ENCODE data around the gene BMP7. TPM values are rescaled to one million over a fixed set of nuclear protein-coding genes. Genes with fewer than 3 reads are reported as not detected.
"Not testable (repeated sequence)": the region's sequence is repeated elsewhere in the genome, so short reads cannot be mapped to it uniquely, and the experiment has no call there.

BMP7 gene
- total and polyA plus RNA-seq, 2 donors (not counting 3 experiments of a cell fraction or from before 2014, with no cell fraction given), result not detected

DNA sequence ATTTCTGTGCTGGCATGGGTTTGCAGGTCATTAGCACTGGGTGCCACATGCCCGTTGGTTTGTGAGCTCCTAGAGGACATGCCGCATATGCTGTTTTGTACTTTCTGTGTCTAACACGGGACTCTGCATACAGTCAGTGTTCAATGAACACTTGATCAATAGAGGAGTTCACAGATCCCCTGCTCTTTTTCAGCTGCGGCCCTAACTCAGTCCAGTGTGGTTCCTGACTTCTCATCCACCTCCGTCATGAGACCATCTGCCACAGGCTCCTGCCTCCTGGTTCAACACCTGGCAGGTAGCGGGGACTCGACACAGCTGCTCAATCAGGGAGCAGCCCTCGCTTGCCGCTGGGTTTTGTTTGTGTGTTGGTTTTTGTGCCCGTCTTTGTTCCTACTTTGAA is 13.8 kb upstream of the BMP7 start:
- Histone ChIP-seq H2AFZ (ENCODE audit: low read depth, low read length) (no peak overlapping the region), H3K9me3 (replicated peaks; ENCODE audit: control insufficient read depth, insufficient read depth, low read length) (no peaks in the 10 kb centered on the region), H3K4me1 (ENCODE audit: control insufficient read depth, extremely low read depth, insufficient read depth, low read length) (no peaks in the 10 kb centered on the region), H3K9me1 (replicated peaks; ENCODE audit: control insufficient read depth, extremely low read depth, insufficient read depth, low read length) (no peaks in the 10 kb centered on the region), H3K4me2 (ENCODE audit: insufficient read depth, low read length) (no peak overlapping the region), H3K36me3 (ENCODE audit: control insufficient read depth in 2 of 2, extremely low read depth in 1 of 2, insufficient read depth in 2 of 2, low read length in 2 of 2) (no peaks in the 10 kb centered on the region), H3K27me3 (ENCODE audit: control insufficient read depth in 2 of 2, insufficient read depth in 2 of 2, low read length in 2 of 2) (no peaks in the 10 kb centered on the region), H3K79me2 (ENCODE audit: control insufficient read depth, insufficient read depth, low read length) (no peaks in the 10 kb centered on the region), H3K4me3 (replicated peaks in 1 of 3; ENCODE audit: insufficient read depth in 1 of 3, low read depth in 1 of 3, low read length in 3 of 3) (no peak overlapping the region), H3K27ac (ENCODE audit: insufficient read depth, low read depth, low read length) (no peak overlapping the region), H3K9ac (replicated peaks; ENCODE audit: extremely low read depth, insufficient read depth, low read length) (no peak overlapping the region), H4K20me1 (replicated peaks; ENCODE audit: control insufficient read depth, extremely low read depth, insufficient read depth, low read length) (no peaks in the 10 kb centered on the region)
- intact Hi-C loops (cut with micrococcal nuclease), result no loop called here
- TF ChIP-seq MYC (IDR thresholded peaks at IDR 0.05; ENCODE audit: low read depth, low read length) (no peak), GATA2 (IDR thresholded peaks at IDR 0.05; ENCODE audit: insufficient read depth, insufficient read length, low read depth, low read length) (no peak), FOS (IDR thresholded peaks at IDR 0.05; ENCODE audit: borderline replicate concordance, insufficient read depth, low read length) (no peak), JUN (IDR thresholded peaks at IDR 0.05; ENCODE audit: borderline replicate concordance, insufficient read depth, insufficient read length, low read depth) (no peak), EZH2 (IDR thresholded peaks at IDR 0.05; ENCODE audit: borderline replicate concordance, low read depth, low read length, severe bottlenecking) (no peak), POLR2A (IDR thresholded peaks at IDR 0.05; ENCODE audit: low read depth, low read length) (no peak), POLR2AphosphoS5 (IDR thresholded peaks at IDR 0.05; ENCODE audit: insufficient read depth, low read depth, low read length) (no peak)
- TF ChIP-seq, protein P1, sequence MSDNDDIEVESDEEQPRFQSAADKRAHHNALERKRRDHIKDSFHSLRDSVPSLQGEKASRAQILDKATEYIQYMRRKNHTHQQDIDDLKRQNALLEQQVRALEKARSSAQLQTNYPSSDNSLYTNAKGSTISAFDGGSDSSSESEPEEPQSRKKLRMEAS (IDR thresholded peaks at IDR 0.05; ENCODE audit: insufficient read depth, insufficient read length), result no peak
- TF ChIP-seq, protein P2, sequence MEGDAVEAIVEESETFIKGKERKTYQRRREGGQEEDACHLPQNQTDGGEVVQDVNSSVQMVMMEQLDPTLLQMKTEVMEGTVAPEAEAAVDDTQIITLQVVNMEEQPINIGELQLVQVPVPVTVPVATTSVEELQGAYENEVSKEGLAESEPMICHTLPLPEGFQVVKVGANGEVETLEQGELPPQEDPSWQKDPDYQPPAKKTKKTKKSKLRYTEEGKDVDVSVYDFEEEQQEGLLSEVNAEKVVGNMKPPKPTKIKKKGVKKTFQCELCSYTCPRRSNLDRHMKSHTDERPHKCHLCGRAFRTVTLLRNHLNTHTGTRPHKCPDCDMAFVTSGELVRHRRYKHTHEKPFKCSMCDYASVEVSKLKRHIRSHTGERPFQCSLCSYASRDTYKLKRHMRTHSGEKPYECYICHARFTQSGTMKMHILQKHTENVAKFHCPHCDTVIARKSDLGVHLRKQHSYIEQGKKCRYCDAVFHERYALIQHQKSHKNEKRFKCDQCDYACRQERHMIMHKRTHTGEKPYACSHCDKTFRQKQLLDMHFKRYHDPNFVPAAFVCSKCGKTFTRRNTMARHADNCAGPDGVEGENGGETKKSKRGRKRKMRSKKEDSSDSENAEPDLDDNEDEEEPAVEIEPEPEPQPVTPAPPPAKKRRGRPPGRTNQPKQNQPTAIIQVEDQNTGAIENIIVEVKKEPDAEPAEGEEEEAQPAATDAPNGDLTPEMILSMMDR (IDR thresholded peaks at IDR 0.05; ENCODE audit: extremely low read depth in 1 of 2, insufficient read depth in 1 of 2, low read depth in 1 of 2, low read length in 2 of 2), result no peak
- DNase-seq (ENCODE audit: low read depth, low spot score), result no peak
- ChIA-PET CTCF (no interaction called here), POLR2A (no interaction called here)
- no TSS peak for BruUV-seq (replicated peaks)
- dilution Hi-C loops (cut with MboI; ENCODE audit: extremely low pct_ligation_motif_present, low sequenced_read_pairs), result no loop called here
- no peak for FAIRE-seq

DNA sequence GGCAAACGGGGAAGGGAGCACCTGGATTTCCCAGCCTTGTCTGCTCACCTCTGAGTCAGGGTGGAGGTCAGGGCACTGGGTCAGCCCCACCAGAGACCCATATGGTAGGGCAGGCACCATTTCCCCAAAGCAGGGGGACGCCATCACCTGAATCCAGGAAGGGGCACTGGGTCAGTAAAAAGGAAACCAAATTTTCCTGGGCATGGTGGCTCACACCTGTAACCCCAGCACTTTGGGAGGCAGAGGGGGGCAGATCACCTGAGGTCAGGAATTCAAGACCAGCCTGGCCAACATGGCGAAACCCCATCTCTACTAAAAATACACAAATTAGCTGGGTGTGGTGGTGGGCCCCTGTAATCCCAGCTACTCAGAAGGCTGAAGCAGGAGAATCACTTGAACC is 13.1 kb upstream of the BMP7 start:
- H3K4me2 ChIP-seq (ENCODE audit: insufficient read depth, low read length); dilution Hi-C loops (cut with MboI; ENCODE audit: extremely low pct_ligation_motif_present, low sequenced_read_pairs); H3K79me2 ChIP-seq (ENCODE audit: control insufficient read depth, insufficient read depth, low read length); H3K9me1 ChIP-seq (replicated peaks; ENCODE audit: control insufficient read depth, extremely low read depth, insufficient read depth, low read length); DNase-seq (ENCODE audit: low read depth, low spot score); H3K27ac ChIP-seq (ENCODE audit: insufficient read depth, low read depth, low read length); H4K20me1 ChIP-seq (replicated peaks; ENCODE audit: control insufficient read depth, extremely low read depth, insufficient read depth, low read length); CTCF ChIA-PET; intact Hi-C loops (cut with micrococcal nuclease); POLR2A ChIA-PET; H3K4me1 ChIP-seq (ENCODE audit: control insufficient read depth, extremely low read depth, insufficient read depth, low read length); BruUV-seq (replicated peaks); H3K9me3 ChIP-seq (replicated peaks; ENCODE audit: control insufficient read depth, insufficient read depth, low read length); FAIRE-seq; H2AFZ ChIP-seq (ENCODE audit: low read depth, low read length); H3K9ac ChIP-seq (replicated peaks; ENCODE audit: extremely low read depth, insufficient read depth, low read length); H3K36me3 ChIP-seq (ENCODE audit: control insufficient read depth in 2 of 2, extremely low read depth in 1 of 2, insufficient read depth in 2 of 2, low read length in 2 of 2); H3K27me3 ChIP-seq (ENCODE audit: control insufficient read depth in 2 of 2, insufficient read depth in 2 of 2, low read length in 2 of 2); H3K4me3 ChIP-seq (replicated peaks in 1 of 3; ENCODE audit: insufficient read depth in 1 of 3, low read depth in 1 of 3, low read length in 3 of 3): not testable (repeated sequence)

All from endothelial cell of umbilical vein (primary cell).